Stimulated activated naive CD8-positive, alpha-beta T cell treated with anti-CD3 and anti-CD28 coated beads, Interleukin-15, Interleukin-2, amounts not matched to agents 100 U/mL and 50 U/mL, for 24 hours (primary cell): ENCODE results near the gene RICTOR.
A peak's percentile ranks its signal among the peaks of the same experiment; 100 is the strongest.
"Not testable (repeated sequence)": the region's sequence is repeated elsewhere in the genome, so short reads cannot be mapped to it uniquely, and the experiment has no call there.

Experiments
- ATAC-seq: fragments of 150-1000 bp; cut with Tn5 transposase; one replicate; pipeline ENCODE4 v1.10.0; 2021
- DNase-seq: peaks from one replicate; pipeline ENCODE4 v3.0.0; 2021

The RICTOR gene

DNA sequence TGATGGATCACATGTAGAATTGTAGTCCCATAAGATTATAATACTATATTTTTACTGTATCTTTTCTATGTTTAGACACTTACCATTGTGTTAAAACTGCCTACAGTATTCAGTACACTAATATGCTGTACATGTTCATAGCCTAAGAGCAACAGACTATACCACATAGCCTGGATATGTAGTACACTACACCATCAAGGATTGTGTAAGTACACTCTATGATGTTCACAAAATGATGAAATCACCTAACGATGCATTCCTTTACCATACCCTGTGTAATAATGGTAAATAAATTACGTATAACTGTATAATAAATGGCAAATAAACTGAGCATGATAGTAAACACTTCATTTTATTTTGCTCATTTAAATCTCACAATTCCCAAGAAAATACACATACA, 60.3 kb downstream of the RICTOR start:
- no peak for DNase-seq

DNA sequence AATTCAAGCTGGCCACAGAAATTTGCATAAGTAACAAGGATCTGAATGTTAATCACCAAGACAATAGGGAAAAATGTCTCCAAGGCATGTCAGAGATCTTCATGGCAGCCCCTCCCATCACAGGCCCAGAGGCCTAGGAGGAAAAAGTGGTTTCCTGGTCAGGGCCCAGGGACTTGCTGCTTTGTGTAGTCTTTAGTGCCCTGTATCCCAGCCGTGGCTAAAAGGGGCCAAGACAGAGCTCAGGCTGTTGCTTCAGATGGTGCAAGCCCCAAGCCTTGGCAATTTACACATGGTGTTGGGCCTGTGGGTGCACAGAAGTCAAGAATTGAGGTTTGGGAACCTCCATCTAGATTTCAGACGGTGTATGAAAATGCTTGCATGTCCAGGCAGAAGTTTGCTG, 63.2 kb downstream of the RICTOR start:
- ATAC-seq, DNase-seq: not testable (repeated sequence)

More for the DNA sequence above, 60.3 kb downstream of the RICTOR start:
- ATAC-seq = no peak

DNA sequence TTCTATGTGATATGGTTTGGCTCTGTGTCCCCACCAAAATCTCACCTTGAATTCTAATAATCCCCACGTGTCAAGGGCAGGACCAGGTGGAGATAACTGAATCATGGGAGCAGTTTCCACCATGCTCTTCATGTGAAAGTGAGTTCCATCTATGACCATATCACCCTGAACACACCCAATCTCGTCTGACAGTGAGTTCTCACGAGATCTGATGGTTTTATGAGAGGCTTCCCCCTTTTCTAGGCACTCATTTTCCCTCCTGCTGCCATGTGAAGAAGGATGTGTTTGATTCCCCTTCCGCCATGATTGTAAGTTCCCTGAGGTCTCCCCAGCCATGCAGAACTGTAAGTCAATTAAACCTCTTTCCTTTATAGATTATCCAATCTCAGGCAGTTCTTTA, 64.2 kb downstream of the RICTOR start:
- ATAC-seq (no peak), DNase-seq (no peak)

DNA sequence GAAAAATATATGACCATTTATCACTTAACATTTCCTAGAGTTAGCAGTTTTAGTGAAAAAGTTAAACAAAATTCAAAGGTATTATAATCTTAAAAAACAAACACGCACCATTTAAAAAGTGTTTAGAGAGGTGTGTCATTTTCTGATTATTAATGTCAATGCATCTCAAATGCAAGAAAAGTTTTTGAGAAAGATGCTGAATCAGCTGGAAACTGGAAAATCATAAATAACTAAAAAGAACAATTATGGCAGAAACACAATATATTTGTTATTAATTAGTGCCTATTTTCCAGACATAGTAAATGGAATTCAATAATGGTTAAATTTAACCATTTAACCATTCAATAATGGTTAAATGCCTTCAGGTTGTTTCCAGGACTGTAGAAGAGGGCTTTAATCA, 64.9 kb downstream of the RICTOR start:
- DNase-seq (no peak), ATAC-seq (no peak)

DNA sequence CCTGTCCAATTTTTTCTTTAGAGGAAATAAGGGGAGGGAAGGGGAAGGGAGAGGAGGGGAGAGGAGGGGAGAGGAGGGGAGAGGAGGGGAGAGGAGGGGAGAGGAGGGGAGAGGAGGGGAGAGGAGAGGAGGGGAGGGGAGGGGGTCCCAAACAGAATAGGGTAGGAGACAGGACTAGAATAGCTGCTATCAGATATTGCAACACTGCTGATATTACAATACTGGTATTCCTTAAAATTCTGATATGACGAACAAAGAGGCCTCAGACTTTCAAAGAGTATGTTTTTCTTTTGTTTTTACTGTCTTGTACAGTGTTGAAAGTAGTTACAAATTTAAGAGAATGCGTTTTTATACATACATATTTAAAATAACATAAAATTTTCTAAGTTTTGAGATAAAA, 67.5 kb downstream of the RICTOR start:
- DNase-seq (no peak), ATAC-seq (no peak)

DNA sequence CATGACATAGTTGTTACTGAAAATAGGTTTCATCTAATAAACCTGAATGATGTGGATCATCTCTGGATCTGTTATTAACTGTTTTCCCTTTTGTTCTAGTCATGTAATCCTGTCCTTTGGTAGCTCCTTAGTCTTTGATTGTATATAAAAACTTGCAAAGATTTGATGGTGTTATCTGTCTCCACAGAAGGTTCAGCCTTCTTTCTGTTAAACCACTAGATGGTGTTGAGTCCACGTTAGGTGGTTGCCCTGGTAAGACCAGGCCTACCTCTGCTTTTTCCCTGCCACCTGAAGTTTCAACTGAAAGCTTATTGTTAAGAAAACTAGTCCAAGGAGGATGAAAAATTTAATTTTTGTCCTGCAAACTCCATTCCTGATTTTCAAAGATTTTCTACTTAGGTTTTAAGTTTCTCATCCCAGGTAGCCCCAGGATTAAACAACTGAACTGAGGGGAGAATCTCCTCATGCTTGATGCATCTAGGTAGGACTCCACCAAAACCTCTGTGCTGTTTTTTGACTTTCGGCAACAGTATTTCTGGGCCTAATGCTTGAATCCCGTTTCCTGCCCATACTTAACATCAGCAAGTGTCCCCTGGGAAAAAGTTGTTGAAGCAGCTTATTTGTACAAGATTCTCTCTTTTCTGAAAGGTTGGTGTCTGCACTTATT, 68.5 kb downstream of the RICTOR start:
- ATAC-seq (no peak), DNase-seq (no peak)

DNA sequence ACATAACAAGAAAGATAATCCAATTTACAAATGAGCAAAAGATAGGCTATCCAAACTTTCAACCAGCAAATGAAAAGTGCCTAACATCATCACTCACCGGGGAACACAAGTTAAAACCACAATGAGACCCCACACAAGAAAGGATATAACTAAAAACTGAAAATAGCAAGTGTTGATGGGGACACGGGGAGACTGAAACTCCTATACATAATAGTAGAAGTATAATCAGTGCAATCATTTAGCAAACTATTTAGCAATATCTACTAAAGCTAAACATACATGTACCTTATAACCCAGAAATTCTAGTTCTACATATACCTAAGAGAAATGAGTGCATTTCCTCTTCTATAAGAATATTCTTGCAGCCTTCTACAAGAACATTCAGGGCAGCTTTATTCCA, 72.5 kb downstream of the RICTOR start:
- ATAC-seq (no peak), DNase-seq (no peak)

DNA sequence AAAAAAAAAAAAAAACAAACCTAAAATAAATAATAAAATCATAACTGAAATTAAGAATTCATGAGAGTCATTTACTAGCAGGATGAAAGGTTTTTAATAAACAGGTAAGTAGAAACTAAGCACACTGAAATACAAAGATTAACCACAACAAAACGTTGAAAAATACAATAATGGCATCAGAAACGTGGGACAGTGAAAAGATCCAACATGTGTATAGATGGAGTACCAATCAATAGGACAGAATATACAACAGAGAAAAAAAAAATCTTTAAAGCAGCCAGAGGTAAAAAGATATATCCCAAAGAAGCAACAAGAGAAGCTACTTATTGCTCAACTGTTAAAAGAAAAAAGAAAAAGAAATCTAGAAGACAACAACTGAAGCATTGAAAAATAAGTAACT, 75.2 kb downstream of the RICTOR start:
- DNase-seq = no peak
- no peak for ATAC-seq

DNA sequence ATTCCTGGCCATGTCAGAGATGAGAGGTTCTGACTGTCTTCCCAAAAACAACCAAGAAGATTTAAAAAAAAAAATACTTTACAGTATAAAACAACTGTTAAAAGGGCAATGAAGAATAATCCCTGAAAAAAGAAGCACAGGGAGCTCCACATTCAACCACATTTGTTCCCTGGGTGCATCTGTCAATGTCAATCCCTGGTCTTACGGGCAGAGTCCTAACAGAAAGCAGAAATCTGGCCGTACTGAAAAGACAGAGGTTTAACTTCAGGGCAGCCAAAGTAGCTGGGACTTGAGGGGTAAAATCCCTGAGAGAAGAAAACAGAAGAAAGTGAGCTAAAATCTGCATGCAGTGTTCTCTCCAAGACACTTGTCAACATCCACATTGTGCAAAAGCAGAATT, 76.6 kb downstream of the RICTOR start:
- ATAC-seq = no peak
- DNase-seq = no peak

DNA sequence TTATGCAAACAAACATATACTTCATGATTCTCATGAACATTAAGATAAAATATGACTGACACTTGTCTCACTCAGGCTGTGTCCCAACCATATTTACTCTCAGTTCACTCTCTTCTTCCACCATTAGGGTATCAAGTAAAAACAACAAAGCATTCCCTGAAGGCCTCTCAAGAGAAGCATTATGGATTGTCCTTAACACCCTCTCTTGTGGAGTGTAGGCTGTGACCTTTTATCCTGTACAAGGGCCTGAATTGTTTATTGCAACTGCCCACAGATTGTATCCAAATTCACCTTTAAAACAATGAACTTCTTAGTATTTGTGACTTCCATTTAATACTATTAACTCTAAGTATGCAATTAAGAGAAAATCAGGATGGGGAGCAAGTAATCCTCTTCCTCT, 78.1 kb downstream of the RICTOR start:
- DNase-seq (no peak), ATAC-seq (no peak)

DNA sequence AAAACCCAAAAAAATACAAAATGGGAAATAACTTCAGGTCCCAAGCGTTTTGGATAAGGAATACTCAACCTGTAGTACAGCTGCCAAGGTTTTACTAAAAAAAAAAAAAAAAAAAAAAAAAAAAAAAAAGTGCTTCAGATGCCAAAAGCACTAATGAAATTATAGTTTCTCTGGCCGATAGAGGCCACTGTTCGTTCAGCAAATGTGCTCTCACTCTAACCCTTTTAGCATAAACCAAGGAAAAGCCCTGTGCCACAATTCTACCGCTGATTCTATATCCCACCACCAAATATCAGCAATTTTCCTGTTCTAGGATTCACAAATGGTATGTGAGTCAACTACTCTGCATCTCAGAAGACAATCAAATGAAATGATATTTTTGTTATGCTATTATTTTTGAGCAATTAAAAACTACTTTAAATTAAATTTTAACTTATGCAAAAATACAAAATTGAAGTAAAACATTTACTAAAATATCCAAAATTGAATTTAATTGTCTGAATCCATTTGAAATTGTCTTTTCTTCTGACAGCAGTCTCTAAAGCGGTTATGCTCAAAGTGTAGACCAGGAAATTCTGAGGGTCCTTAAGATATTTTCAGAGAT, 79.8 kb downstream of the RICTOR start:
- ATAC-seq = no peak
- peak; percentile 12 for DNase-seq

DNA sequence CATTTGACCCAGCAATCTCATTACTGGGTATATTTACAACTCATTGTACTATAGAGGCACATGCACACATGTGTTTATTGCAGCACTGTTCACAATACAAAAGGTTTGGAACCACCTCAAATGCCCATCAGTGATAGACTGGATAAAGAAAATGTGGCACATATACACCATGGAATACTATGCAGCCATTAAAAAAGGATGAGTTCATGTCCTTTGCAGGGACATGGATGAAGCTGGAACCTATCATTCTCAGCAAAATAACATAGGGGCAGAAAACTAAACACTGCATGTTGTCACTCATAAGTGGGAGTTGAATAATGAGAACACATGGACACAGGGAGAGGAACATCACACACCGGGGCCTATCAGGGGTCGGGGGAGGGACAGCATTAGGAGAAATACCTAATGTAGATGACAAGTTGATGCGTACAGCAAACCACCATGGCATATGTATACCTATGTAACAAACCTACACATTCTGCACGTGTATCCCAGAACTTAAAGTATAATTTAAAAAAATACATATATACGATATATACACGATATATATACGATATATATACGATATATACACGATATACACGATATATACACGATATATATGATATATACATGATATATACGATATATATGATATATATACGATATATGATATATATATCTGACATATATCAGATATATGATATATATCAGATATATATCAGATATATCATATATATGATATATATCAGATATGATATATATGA, 84.1 kb downstream of the RICTOR start:
- DNase-seq, ATAC-seq: not testable (repeated sequence)

DNA sequence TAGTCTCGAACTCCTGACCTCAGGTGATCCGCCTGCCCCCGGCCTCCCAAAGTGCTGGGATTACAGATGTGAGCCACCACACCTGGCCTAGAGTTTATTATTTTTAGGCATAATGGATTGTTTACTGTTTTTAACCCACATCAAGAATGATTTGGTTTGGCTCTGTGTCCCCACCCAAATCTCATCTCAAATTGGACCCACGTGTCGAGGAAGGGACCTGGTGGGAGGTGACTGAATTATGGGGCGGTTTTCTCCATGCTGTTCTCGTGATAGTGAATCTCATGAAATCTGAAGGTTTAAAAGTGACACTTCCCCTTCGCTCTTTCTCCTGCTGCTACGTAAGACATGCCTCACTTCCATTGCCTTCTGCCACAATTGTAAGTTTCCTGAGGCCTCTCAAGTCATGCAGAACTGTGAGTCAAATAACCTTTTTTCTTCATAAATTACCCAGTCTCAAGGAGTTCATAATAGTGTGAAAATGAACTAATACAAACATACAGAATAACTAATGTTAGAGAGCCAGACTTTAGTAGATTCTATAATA, 88.2 kb downstream of the RICTOR start:
- no peak for ATAC-seq

DNA sequence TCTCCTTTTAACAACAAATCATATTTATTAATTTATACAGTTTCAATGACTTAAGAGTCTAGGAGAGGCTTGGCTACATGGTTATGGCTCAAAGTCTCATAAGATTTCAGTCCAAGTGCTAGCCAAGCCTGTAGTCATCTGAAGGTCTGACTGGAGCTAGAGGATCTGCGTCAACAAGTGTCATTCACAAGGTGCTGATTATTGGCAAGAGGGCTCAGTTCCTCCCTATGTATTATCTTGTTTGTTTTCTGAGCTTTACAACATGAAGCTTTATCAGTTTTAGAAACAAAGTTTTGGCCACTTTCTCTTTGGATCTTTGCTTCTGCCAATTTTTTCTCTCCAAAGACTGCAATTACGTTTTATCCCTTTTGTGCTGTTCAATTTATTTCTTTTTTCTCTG, 94.7 kb downstream of the RICTOR start:
- DNase-seq = no peak
- ATAC-seq = no peak

More for the DNA sequence above, 88.2 kb downstream of the RICTOR start:
- DNase-seq = no peak

DNA sequence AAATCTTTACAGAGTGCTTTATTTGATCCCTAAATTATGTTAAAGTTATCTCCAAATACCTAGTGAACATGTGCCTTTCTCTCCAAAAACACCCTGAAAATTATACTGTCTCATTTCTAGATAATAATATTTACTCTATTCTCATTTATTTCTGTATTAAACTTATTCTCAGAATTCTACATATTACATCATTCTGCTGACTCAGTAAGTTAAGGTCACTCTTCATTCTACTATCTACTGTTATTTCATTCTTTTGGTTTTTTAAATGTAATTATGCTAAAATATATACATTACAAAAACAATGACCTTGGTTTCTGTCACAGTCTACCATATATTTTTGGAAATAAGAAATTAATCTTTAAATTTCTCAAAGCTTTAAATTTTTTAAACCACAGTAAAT, 96.2 kb downstream of the RICTOR start:
- no peak for DNase-seq
- ATAC-seq = no peak

DNA sequence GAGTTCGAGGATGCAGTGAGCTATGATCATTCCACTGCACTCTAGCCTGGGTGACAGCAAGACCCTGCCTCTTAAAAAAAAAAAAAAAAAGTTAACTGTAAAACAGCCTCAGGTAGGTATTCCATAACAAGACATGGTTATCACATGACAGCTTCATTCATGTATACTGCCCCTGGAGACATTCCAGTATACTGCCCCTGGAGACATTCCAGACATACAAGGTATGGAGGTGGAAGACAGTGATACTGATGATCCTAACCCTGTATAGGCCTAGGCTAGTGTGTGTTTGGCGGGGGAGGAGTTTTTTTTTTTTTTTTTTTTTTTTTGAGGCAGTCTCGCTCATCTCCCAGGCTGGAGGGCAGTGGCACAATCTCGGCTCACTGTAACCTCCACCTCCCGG, 105.5 kb downstream of the RICTOR start:
- no peak for DNase-seq
- ATAC-seq = no peak

DNA sequence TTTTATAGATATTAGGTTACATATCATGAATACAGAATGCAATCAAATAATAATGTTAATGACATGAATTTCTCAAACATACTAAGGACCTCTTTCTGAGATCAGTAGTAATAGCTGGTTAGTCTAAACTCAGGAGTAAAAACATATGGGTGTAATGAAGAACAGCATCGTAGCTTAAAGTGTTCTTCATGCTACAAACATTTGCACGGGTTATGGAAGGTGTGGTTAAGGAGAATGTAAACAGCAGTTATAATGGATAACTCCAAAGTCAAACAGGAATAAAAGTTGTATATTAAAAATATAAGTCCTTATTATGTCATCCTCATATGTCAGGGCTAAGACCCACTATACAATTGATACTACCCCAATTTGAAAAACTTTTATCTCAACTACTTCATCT, 112.5 kb downstream of the RICTOR start:
- ATAC-seq (no peak), DNase-seq (no peak)

DNA sequence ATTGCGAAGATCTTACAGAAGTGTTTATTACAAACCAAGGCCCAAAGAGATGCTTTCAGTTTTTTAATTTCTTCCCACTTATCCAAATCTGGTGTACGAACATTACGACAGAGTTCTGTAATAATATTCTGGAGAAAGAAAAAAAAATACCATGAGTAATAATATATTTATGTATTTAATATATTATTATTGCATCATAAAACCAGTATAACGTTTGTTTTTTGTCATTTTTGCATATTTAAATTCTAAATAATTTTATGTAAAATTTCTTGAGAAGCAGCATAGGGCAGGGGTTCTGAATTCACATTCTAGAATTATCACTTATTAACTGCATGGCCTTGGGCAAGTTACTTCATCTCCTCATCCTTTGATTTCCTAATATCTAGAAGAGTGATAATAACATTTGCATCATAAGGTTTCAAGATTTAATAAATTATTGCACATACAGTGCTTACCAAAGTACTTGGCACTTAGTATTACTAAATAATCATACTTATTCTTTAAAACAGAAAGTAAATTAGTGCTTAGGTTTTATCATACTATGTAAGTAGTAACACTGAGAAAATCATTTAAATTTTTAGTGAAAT, 120.7 kb downstream of the RICTOR start:
- ATAC-seq = no peak

DNA sequence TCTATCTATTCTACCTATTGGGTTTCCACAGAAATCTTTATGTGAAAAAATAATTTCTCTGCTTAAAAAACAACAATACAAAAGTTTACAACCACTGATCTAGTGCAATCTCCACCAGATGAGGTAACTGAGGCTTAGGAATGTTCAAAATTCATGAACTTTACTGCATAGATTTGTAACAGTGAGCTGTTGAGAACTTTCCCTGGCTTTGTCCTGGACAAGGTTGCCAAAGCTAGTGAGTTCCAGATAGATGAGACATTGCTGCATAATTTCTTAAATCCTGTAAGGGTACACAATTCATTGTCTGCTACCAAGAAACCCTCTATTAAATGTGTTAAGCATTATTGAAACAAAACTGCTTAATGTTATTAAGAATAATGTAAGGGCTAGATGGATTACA, 125.7 kb downstream of the RICTOR start:
- no peak for DNase-seq
- ATAC-seq = no peak

More for the DNA sequence above, 120.7 kb downstream of the RICTOR start:
- DNase-seq = no peak

DNA sequence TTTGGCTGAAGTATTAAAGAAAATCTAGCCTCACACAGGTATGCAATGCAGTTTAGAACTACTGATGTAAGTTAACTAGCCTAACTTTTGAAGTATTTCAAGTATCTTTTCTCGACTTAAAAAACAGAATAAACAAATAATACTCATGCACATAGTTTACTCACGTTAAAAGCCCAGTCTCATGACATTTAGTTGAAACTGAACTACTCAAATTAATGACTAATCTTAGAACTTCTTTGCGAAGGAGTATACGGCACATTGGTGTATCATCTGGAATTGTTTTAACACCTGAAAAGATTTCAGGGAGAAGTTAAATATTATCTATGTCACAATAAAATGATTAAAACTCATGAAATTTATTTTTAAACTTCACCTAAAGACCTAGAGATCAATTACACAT, 129.9 kb downstream of the RICTOR start:
- DNase-seq (no peak), ATAC-seq (no peak)

DNA sequence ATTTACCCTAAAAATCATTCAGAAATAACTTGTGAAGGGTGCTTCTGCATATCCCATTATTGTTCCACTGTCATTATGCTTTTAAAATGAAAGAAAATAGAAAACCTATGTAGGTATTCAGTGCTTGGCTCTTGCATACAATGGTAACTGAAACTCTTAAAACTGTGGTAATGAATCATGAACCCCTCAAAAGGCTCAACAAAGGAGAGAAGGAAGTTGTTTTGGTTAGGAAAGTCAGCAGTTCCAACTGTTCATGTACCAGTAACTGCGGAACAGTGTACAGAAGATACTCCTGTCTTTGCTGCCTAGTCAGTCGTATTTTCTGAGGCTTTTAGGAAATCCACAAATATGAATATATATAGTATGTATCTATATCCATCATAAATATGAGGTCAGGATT, 132.3 kb downstream of the RICTOR start:
- ATAC-seq (no peak), DNase-seq (no peak)

DNA sequence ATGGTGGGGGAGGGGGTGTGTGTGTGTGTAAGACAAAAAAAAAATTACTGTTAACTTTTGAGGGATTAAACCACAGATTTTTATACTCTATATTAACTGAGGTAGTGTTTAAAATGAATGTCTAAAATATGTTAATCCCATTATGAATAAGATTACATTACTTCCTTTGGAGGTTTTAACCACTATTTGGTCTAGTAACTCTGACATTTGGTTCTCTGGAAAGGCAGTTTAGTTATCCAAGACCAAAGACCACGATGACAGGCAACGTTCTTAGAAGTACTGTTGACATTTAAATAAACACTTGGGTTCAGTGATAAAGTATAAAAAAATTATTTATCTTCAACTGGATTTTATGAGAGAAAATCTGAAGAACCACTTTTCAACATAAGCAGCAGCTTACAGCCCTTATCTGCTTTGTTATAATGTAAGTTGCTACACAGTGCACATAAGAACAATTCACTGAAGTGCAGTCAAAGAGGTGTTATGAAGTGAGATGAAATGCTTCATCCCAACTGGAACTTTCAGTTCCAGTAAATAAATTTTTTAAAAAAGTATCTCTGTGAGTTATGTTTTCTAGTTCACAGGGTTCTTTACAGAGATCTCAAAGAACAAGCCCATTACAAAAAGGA, 133.9 kb downstream of the RICTOR start:
- no peak for ATAC-seq

More for the DNA sequence above, 133.9 kb downstream of the RICTOR start:
- no peak for DNase-seq
